Posterior cingulate gyrus (tissue), 11 donors: Measurements from ENCODE around the gene TRIM72.
"Not testable (repeated sequence)": the region's sequence is repeated elsewhere in the genome, so short reads cannot be mapped to it uniquely, and the experiment has no call there.

Experiments used
- DNase-seq, 10 donors: peaks; one replicate each; pipeline versions ENCODE4 v3.0.0 to v3.0.0-alpha.2; 2020 to 2021; ENCODE audit warnings: mixed read lengths in 3 of 10
- intact Hi-C: fragments of 100-400 bp; cut with DNase I; formaldehyde crosslinking; loops from one replicate; pipeline ENCODE4 v1.15.1; 2023

TRIM72 gene, protein sequence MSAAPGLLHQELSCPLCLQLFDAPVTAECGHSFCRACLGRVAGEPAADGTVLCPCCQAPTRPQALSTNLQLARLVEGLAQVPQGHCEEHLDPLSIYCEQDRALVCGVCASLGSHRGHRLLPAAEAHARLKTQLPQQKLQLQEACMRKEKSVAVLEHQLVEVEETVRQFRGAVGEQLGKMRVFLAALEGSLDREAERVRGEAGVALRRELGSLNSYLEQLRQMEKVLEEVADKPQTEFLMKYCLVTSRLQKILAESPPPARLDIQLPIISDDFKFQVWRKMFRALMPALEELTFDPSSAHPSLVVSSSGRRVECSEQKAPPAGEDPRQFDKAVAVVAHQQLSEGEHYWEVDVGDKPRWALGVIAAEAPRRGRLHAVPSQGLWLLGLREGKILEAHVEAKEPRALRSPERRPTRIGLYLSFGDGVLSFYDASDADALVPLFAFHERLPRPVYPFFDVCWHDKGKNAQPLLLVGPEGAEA

DNA sequence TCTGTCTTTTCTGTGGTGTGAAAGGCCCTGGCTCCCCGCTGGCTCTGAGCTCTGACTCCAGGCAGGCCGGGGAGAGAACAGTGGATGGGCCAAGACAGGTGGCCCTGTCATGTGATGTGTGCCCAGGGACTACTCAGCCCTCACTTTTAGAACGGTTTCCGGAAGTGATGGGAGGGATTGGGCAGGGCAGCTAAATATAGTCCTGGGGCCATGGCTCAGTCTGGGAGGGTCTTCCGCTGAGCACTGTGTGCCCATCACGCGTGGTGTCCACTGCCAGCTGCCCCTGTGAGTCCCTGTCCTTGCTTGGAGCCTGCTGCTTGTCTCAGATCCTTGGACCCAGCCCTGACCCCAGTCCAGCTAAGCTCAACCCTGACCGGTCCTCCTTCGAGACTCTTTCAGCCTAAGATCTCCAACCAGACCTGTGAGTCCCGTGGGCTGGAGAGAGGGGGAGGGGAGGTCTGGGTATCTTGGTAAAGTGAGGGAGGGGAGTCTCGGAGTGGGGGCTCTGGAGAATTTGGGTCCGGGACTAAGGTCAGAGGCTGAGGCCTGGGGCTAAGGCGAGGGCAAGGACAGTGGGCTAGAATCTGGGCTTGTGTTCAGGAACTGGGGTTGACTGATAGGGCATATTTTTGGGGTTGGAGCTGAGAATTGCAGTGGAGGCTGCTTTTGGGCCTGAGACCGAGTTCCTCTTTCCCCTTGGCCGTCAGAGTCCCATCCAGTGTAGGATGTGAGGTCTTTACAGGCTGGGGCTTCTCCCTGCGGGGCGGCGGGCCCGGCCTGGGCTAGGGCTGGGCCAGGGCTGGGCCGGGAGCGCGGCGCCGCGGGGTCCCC, at the start of gene TRIM72:
Gene TRIM72 (plus strand): TSS at position 243 of the 831 bp plus-strand sequence. CDS start 620 bp downstream, outside the sequence.
- intact Hi-C loops: no loop called here

DNA sequence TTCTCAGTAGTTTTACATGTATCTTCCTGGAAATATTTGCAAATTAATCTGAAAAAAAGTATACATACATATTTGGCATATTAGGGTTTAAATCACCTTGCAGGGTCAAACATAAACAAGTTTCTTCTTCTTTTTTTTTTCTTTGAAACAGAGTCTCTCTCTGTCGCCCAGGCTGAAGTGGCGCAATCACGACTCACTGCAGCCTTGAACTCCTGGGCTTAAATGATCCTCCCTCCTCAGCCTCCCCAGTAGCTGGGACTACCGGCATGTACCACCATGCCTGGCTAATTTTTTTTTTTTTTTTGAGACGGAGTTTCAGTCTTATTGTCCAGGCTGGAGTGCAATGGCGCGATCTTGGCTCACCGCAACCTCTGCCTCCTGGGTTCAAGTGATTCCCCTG, 46.6 kb upstream of the TRIM72 start:
- intact Hi-C loops: no loop called here
- DNase-seq: peak in 1 of 10 donors; percentile 2

More for the DNA sequence above, at the start of gene TRIM72:
- peak in 3 of 10 donors; percentile 40 to 56 (median 49) for DNase-seq

DNA sequence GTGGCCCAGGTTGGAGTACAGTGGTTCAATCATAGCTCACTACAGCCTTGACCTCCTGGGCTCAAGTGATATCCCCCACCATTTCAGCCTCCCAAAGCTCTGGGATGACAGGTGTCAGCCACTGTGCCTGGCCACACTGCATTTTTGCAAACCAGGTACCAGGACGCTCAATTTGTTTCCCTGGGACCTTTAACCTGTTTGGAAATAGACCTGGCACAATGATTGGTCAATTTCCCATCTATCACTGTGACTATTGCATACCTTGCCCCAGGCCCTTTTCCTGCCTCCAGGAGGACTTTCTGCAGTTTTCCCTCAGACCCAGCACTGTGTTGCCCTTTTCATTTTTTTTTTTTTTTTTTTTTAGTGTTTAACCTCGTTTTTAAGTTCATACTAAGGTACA, 45.1 kb upstream of the TRIM72 start:
- intact Hi-C loops: no loop called here
- DNase-seq: no peak

DNA sequence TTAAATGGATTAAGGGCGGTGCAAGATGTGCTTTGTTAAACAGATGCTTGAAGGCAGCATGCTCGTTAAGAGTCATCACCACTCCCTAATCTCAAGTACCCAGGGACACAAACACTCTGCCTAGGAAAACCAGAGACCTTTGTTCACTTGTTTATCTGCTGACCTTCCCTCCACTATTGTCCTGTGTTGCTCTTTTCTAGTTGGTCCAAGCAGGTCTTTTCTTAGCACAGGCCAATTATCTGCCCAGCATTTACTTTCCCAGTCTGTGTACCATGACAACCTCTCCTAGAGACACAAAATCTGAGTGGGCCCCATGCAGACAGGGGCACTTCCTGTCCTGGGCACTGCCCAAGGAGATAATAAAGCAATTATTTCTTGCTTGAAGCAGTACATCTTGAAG, 43.9 kb upstream of the TRIM72 start:
- DNase-seq: peak in 1 of 10 donors; percentile 15

DNA sequence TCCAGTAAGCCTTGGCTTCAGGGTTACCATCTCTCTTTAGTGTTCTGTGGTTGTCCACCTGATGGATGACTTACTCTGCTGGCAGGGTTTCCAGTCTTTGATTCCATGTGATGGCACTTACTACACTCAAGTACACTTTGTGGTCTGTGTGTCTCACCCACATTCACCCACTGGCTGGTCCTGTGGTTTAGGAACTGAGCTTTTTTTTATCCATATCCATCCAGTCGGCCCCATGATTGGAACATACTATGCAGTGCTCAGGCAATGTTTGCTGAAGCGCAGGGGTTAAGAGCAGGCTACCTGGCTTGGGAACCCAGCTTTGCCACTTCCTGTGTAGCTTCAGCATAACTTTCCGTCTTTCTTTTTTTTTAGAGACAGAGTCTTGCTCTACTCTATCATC, 36.8 kb upstream of the TRIM72 start:
- DNase-seq: peak in 1 of 10 donors; percentile 2
- intact Hi-C loops: no loop called here

More for the DNA sequence above, 43.9 kb upstream of the TRIM72 start:
- intact Hi-C loops: not testable (repeated sequence)

DNA sequence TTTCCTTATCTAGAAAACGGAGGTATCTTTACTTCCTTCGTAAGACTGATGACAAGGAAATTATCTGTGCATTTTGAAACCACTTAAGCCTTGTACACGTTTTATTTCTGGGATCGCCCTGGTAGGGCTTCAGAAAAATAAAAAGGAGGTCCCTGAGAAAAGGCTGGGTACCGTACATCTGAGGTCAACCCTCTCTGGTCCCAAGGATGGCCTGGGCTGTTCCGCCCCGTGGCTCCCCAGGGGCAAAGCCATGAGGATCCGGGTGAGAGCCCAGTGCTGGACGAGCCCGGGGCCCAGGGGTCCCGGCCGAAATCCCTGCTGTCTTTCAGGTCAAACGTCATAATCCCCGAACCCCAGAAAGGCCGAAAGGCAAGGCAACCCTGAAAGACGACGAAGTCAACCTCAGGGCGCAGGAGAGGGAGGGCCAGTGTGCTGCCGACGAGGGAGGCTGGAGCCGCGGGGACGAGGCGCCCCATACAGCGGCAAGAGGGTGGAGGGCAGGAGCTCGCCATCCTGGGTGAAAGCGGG, 34.6 kb upstream of the TRIM72 start:
- intact Hi-C loops: no loop called here
- peak in 1 of 10 donors; percentile 86 for DNase-seq

DNA sequence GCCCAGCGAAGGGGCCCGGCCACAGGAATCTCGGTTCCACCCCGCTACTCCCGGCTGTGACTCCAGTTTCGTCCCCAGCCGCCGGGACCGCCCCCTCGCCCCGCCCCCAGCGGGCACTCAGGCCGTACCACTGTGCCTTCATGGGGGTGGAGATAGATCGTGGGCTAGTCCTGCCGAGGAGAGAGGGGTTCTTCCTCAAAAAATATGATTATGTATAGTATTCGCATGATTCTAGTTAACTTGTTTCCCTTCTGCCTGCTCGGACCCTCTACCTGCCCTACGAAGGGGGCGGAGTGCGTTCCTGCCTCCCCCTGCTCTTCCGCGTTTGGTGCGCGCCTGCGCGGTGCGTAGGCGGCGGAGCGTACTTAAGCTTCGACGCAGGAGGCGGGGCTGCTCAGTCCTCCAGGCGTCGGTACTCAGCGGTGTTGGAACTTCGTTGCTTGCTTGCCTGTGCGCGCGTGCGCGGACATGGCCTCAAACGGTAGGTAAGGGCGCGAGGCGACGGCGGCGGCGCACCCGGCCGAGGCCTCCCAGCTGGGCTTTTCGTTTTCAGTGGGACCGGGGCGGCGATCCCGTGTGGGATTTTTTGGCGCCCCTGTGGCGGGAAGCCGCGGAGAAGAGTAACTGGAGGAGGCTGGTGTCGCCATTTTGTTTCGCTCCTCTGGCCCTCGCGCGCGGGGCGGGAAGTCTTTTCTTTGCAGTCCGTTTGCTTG, 34.0 kb upstream of the TRIM72 start, which contains the start of gene FUS:
Gene FUS (plus strand): TSS at position 393 of the 713 bp plus-strand sequence. CDS start 76 bp downstream, at position 469.
- intact Hi-C loops: loop anchor here (2.0 to 10.0 kb wide), 2 partner anchors 37 to 275 kb away; partner anchors contain the start of gene ARMC5
- peak; percentile 84 to 98 (median 90) for DNase-seq

DNA sequence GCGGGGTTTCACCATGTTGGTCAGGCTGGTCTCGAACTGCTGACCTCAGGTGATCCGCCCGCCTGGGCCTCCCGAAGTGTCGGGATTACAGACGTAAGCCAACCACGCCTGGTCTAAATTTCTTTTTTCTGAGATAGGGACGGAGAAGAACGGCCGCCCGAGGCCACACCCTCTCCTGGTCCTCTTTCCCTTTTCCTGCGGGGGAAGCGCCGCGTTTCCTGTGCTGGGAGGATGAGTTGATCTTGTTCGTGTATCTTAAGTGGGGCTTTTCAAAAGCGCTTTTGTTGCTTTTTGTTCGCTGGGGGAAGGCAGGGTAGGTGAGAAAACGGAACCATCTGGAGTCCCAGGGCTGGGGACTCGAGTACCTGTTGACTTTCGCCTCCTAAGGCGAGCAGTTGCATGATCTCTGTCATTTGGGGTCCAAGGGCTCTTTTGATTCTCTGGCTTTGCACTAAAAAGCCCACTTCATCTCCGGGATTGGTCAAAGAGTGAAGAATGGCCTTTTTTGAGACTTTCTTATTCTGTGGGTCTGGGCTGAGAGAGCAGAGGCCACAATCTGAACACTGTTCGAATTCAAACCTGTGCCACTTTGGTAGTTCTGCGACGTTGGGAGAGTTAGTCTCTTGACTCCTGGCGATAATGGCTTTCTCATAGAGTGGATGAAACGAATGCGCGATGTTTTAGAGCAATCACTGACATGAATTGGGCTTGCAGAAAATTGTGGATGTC, 32.7 kb upstream of the TRIM72 start:
- intact Hi-C loops: loop anchor here (2.0 to 10.0 kb wide), 2 partner anchors 38 to 274 kb away; partner anchors contain the start of gene ARMC5
- DNase-seq: peak in 2 of 10 donors; percentile 72 to 84

DNA sequence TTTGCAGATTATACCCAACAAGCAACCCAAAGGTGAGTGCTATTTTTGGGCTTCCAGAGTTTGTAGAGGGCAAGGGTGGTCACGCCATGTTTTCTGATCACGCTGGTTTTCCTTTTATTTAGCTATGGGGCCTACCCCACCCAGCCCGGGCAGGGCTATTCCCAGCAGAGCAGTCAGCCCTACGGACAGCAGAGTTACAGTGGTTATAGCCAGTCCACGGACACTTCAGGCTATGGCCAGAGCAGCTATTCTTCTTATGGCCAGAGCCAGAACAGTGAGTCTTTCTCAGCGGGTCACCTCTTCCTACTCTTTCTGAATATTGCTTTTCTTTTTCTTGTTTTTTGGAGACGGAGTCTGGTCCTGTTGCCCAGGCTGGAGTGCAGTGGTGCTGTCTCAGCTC, 31.5 kb upstream of the TRIM72 start:
- intact Hi-C loops: loop anchor here (10.0 kb wide), 1 partner anchor 272 kb away; the partner anchor contains the start of gene ARMC5
- peak in 1 of 10 donors; percentile 21 for DNase-seq

DNA sequence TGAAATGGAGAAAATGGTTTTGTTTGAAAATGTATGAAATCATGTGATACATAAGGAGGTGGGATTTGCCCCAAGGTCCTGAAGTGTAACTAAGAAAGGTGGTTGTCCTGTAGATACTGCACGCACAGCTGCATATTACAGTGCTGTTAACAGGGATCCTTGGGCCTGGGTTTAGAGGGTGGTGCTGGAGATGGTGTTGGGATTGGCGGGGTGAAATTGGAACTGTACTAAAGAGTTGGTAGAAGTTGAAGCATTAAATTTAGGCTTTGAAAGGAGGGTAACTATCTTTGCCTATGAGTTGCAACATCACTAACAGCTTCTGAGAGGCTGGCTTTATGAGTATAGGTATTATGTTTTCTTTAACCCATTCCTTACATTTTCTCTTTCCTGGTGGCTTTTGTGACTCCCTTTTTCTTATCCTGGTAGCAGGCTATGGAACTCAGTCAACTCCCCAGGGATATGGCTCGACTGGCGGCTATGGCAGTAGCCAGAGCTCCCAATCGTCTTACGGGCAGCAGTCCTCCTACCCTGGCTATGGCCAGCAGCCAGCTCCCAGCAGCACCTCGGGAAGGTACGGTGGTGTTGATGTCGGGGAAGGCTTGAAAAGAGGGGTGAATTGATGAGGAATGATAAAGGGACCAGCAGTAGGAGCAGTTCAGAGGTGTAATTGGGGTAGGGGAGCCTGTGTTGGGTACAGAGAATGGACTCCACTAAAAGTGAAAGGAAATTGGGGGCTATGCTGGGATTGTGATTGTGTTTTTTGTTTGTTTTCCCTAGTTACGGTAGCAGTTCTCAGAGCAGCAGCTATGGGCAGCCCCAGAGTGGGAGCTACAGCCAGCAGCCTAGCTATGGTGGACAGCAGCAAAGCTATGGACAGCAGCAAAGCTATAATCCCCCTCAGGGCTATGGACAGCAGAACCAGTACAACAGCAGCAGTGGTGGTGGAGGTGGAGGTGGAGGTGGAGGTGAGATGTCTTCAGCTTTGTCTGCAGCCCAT, 30.2 kb upstream of the TRIM72 start:
- intact Hi-C loops: loop anchor here (10.0 kb wide), 1 partner anchor 271 kb away; the partner anchor contains the start of gene ARMC5
- peak in 1 of 10 donors; percentile 46 for DNase-seq

DNA sequence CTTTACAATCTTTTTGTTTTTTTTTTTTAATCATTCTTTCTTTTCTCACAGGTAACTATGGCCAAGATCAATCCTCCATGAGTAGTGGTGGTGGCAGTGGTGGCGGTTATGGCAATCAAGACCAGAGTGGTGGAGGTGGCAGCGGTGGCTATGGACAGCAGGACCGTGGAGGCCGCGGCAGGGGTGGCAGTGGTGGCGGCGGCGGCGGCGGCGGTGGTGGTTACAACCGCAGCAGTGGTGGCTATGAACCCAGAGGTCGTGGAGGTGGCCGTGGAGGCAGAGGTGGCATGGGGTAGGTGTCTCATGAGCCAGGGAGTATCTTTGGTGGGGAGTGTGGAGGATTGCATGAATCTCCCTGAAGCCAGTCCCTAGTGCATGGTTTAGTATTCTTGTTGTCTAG, 29.0 kb upstream of the TRIM72 start:
- DNase-seq: peak in 2 of 10 donors; percentile 30 to 57
- intact Hi-C loops: loop anchor here (10.0 kb wide), 1 partner anchor 270 kb away; the partner anchor contains the start of gene ARMC5

DNA sequence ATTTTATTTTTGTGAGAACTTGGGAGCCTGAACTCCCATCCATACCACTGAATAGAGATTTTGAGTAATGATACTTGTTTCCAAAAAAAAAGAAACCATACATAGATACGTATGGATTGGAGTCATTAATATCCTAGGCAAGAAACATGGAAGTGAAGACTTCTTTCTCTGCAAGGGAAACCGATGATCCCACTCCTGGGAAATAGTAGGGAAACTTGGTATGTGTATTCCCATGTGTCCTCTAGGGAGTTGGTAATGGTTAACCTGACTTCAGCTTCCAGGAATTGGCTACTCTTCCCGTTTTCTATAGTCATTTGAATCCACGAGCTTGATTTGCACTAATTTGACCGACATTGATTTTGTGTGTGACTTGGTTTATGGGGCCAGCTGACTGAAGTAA, 28.6 kb upstream of the TRIM72 start:
- no peak for DNase-seq
- intact Hi-C loops: loop anchor here (10.0 kb wide), 1 partner anchor 269 kb away; the partner anchor contains the start of gene ARMC5

DNA sequence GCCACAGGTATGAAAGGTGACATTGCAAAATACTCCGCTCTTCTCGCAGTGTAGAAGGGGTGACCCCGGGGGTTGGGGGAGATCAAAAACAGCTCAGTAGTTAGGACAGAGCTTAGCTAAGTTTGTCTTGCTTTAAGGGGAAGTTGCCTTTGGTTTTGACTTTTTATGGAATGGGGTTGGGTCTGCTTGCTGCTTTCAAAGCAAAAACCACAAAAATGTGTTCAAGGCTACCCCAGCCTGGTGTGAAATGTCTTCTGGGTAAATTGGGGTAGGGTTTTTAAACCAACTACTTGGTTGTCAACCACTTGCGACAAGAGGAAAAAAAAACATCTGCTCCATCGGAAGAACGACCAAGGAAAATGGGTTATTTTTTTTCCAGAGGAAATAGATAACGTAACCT, 27.7 kb upstream of the TRIM72 start:
- intact Hi-C loops: loop anchor here (10.0 kb wide), 1 partner anchor 269 kb away; the partner anchor contains the start of gene ARMC5
- DNase-seq: no peak

DNA sequence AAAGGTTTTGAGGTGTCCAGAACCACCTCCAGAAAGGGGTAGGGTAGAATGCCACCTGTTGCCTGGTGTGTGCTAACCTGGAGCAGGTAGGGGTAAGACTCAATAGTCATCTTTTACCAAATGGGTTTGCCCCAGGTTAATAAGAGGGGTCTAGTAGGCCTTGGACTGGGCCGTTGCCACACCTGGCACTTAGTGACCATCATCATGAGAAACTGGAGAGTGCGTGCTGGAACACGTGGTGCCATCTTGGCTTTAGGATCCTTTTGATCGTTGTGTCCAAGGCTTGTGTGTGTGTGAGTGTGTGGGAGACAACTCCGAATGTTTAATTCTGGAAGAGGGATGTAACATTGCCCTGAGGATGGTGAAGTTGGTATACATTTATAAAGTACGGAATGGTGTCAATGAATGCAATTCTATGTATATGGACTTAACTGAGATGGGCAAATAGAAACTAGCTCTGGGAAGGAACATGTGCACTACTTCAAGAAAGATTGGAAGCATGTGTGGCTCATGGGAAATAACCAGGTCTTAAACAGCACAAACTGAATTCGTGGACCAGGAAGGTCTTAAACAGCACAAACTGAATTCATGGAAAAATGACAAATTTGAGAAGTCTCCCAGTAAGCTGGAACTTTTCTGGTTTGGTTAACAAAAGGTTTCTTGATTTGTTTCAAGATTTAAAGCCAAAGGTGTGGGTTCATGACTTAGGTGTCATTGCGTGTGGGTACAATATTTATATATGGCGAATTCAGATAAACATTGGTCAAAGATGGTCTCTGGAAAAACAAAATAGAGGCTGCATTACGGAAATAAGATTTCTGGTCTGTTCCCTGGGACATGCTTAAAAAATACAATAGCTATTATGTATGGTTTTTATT, 26.8 kb upstream of the TRIM72 start:
- intact Hi-C loops: loop anchor here (10.0 kb wide), 1 partner anchor 268 kb away; the partner anchor contains the start of gene ARMC5
- peak in 2 of 10 donors; percentile 17 to 25 for DNase-seq

DNA sequence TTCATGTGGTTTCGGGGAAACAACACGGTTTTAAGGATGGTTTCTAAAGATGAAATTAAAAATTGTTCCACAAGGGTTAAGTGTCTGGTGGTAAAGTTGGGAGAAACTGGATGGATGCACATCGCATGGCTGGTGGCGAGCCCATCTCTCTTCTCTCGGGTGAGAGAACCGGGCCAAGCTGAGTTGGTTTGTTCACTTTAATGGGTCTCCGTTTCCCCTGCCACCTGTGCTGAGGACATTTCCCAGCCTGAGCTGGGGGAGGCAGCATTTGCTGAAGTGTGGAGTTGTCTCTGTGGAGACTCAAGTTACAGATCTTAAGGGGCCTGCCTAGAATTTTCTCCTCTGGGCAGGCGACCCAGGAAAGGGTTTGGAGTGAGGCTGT, 26.1 kb upstream of the TRIM72 start:
- DNase-seq: peak in 2 of 10 donors; percentile 6 to 18
- intact Hi-C loops: loop anchor here (10.0 kb wide), 1 partner anchor 267 kb away; the partner anchor contains the start of gene ARMC5
